Measurements from ENCODE around the gene DHTKD1. TPM values are rescaled to one million over a fixed set of nuclear protein-coding genes. Genes with fewer than 3 reads are reported as not detected.

DHTKD1 gene
- total RNA-seq, 1 experiment from 2014 or later: 53.2 TPM

DNA sequence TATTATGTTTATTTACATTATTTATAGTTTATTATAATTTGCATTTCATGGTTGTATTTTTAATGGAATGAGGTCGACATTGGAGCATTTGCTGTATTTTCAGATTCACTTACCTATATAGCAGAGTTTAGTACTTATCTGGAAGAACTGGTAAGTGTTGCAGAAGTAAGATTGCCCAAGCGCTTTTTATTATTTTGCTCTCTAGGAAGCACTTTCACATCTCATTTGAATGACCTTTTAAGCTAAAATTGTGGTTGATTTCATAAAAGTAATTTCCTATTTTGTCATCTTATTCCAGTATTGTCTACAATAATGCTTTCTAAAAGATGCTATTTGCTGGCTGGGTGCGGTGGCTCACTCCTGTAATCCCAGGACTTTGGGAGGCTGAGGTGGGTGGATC lies 89.4 kb downstream of the DHTKD1 start:
- H4K91ac ChIP-seq (ENCODE audit: insufficient read length, low read depth, low read length): no peak overlapping the region
- H3K4me1 ChIP-seq (ENCODE audit: insufficient read depth, low read length): no peaks in the 10 kb centered on the region
- no peak overlapping the region for H3K56ac ChIP-seq (ENCODE audit: insufficient read length, low read depth, low read length)
- H3K27ac Mint-ChIP-seq: no peak overlapping the region; a peak in 1 of 7 replicates
- H2BK15ac ChIP-seq (ENCODE audit: low read depth, low read length): no peak overlapping the region
- H2AFZ ChIP-seq (ENCODE audit: low read length): no peak overlapping the region
- H4K20me1 ChIP-seq (ENCODE audit: control insufficient read depth, insufficient read depth, insufficient read length): no peaks in the 10 kb centered on the region
- H3T11ph ChIP-seq (ENCODE audit: low read length): no peak overlapping the region
- no peak overlapping the region for H2BK120ac ChIP-seq (ENCODE audit: low read depth, low read length, poor library complexity, severe bottlenecking)
- no peak overlapping the region for H3K9ac ChIP-seq (ENCODE audit: extremely low read depth, insufficient read length, low read length)
- no peak overlapping the region for H4K5ac ChIP-seq (ENCODE audit: insufficient read length, low read depth, low read length)
- H3K23ac ChIP-seq (ENCODE audit: insufficient read length, low read depth, low read length): no peak overlapping the region
- TF ChIP-seq, protein P1, sequence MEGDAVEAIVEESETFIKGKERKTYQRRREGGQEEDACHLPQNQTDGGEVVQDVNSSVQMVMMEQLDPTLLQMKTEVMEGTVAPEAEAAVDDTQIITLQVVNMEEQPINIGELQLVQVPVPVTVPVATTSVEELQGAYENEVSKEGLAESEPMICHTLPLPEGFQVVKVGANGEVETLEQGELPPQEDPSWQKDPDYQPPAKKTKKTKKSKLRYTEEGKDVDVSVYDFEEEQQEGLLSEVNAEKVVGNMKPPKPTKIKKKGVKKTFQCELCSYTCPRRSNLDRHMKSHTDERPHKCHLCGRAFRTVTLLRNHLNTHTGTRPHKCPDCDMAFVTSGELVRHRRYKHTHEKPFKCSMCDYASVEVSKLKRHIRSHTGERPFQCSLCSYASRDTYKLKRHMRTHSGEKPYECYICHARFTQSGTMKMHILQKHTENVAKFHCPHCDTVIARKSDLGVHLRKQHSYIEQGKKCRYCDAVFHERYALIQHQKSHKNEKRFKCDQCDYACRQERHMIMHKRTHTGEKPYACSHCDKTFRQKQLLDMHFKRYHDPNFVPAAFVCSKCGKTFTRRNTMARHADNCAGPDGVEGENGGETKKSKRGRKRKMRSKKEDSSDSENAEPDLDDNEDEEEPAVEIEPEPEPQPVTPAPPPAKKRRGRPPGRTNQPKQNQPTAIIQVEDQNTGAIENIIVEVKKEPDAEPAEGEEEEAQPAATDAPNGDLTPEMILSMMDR (conservative IDR thresholded peaks at IDR 0.05): no peak
- no peak overlapping the region for H3K18ac ChIP-seq (ENCODE audit: insufficient read length, low read depth, low read length)
- DNase-seq: no peak
- H2BK5ac ChIP-seq (ENCODE audit: insufficient read length, low read length): no peak overlapping the region
- H3K4me1 Mint-ChIP-seq: peaks cover 0 to 3% of the 10 kb centered on the region in 2 experiments; a peak in 2 of 4 replicates
- no peak overlapping the region for H3K4me3 Mint-ChIP-seq
- no peaks in the 10 kb centered on the region for H3K27me3 Mint-ChIP-seq (ENCODE audit: low read depth)
- H3K23me2 ChIP-seq (ENCODE audit: insufficient read length, low read depth, low read length, poor library complexity, severe bottlenecking): no peaks in the 10 kb centered on the region
- no peak overlapping the region for H3K4me2 ChIP-seq (ENCODE audit: insufficient read depth, insufficient read length, low read length)
- H3K9me3 ChIP-seq (ENCODE audit: control insufficient read depth, low read depth, low read length): no peaks in the 10 kb centered on the region
- H3K4ac ChIP-seq (ENCODE audit: low read depth, low read length): no peak overlapping the region
- H3K79me1 ChIP-seq (ENCODE audit: insufficient read depth, low read depth, low read length, poor library complexity, severe bottlenecking): no peaks in the 10 kb centered on the region
- H2AK5ac ChIP-seq (ENCODE audit: insufficient read length, low read length): no peak overlapping the region
- WGBS (ENCODE audit: extremely low coverage, insufficient read length, low lambda C conversion rate): no CpG with 5 or more reads among the region's 3 CpGs
- no peaks in the 10 kb centered on the region for H3K9me3 Mint-ChIP-seq
- no peak overlapping the region for H2BK12ac ChIP-seq (ENCODE audit: insufficient read length, low read depth, low read length)
- no peak overlapping the region for H3K27ac ChIP-seq (ENCODE audit: insufficient read length, low read depth, low read length)
- H2BK20ac ChIP-seq (ENCODE audit: low read depth, low read length, poor library complexity, severe bottlenecking): no peak overlapping the region
- no peaks in the 10 kb centered on the region for H3K27me3 ChIP-seq (ENCODE audit: insufficient read depth, low read length)
- H4K8ac ChIP-seq (replicated peaks; ENCODE audit: insufficient read length, low read depth, low read length): no peak overlapping the region
- H3K79me2 ChIP-seq (ENCODE audit: insufficient read depth, low read length): no peaks in the 10 kb centered on the region
- H3K14ac ChIP-seq (ENCODE audit: insufficient read depth, low read length): no peak overlapping the region
- peaks cover 14 to 51% (median 40%) of the 10 kb centered on the region in 3 experiments; a peak in 6 of 7 replicates for H3K36me3 Mint-ChIP-seq (ENCODE audit: insufficient read depth in 1 of 3, low read depth in 3 of 3)
